ENCODE data around the gene NLGN3. TPM values are rescaled to one million over a fixed set of nuclear protein-coding genes. Genes with fewer than 3 reads are reported as not detected.
A peak's percentile ranks its signal among the peaks of the same experiment; 100 is the strongest.

Gene NLGN3
- total RNA-seq, 6 donors from 2014 or later: 0.20 to 1.0 (median 0.61) TPM; not detected in 1

DNA sequence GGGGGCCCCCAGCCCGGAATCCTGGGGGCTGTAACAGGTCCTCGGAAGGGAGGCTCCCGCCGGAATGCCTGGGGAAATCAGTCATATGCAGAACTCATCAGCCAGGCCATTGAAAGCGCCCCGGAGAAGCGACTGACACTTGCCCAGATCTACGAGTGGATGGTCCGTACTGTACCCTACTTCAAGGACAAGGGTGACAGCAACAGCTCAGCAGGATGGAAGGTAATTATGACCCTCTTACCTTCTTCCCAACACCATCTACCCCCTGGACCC, 47.9 kb upstream of the NLGN3 start:
- ATAC-seq (ENCODE audit: low FRiP score in 2 of 2) (no peak), DNase-seq (no peak)
- TF ChIP-seq POLR2AphosphoS5 (IDR thresholded peaks at IDR 0.05) (no peak), EP300 (IDR thresholded peaks at IDR 0.05) (no peak), CTCF (IDR thresholded peaks at IDR 0.05) (no peak), POLR2A (IDR thresholded peaks at IDR 0.05) (no peak)
- Histone ChIP-seq H3K36me3 (no peaks in the 10 kb centered on the region), H3K27me3 (no peaks in the 10 kb centered on the region), H3K4me1 (peaks cover 3 to 13% (median 7%) of the 10 kb centered on the region in 4 donors), H3K9me3 (no peaks in the 10 kb centered on the region), H3K27ac (peak overlapping the region in 3 of 4 donors; percentile 17 to 88 (median 85)), H3K4me3 (peak overlapping the region; percentile 2 to 67 (median 54))
- WGBS, 2 donors: 36% methylated on average over 8 of the region's 9 CpGs; no CpG with 5 or more reads in 1 of the 2 donors

DNA sequence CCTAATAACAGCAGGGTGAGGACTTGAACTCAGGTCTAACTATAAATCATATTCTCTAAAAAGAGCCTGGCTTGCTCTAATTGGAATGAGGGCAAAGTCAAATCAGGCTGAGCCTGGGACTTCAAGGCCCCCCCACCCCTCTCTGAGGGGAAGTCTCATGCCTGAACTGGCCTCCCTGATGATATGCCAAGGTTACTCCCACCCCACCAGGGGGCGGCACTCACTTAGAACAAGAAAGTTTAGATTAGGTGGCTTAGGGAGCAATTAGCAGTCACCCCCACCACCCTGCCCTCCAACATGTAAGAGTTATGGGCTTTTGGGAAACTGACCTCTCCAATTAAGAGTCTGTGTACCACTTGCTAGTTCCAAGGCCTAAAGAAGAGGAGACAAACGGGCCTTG, 46.3 kb upstream of the NLGN3 start:
- H3K9me3 ChIP-seq: no peaks in the 10 kb centered on the region
- no peaks in the 10 kb centered on the region for H3K27me3 ChIP-seq
- WGBS, 2 donors: 26 to 33% methylated on average over 1 to 2 of the region's 2 CpGs
- H3K4me1 ChIP-seq: peaks cover 7 to 14% (median 9%) of the 10 kb centered on the region in 4 donors
- no peak overlapping the region for H3K27ac ChIP-seq
- H3K4me3 ChIP-seq: no peak overlapping the region
- DNase-seq (peak in 1 of 2 donors; percentile 70), ATAC-seq (ENCODE audit: low FRiP score in 2 of 2) (peak in 1 of 2 donors; percentile 51)
- TF ChIP-seq CTCF (IDR thresholded peaks at IDR 0.05) (peak; percentile 24 to 54 (median 48)), POLR2AphosphoS5 (IDR thresholded peaks at IDR 0.05) (no peak), POLR2A (IDR thresholded peaks at IDR 0.05) (no peak)
- H3K36me3 ChIP-seq: no peaks in the 10 kb centered on the region

- Histone ChIP-seq H3K4me3 (no peak overlapping the region), H3K36me3 (no peaks in the 10 kb centered on the region), H3K27me3 (no peaks in the 10 kb centered on the region), H3K4me1 (peaks cover 8 to 19% (median 14%) of the 10 kb centered on the region in 4 donors), H3K9me3 (no peaks in the 10 kb centered on the region), H3K27ac (no peak overlapping the region)
- WGBS, 2 donors: 65 to 70% methylated on average over 5 of the region's 5 CpGs
- ATAC-seq (ENCODE audit: low FRiP score in 2 of 2) (no peak), DNase-seq (no peak)
- TF ChIP-seq POLR2AphosphoS5 (IDR thresholded peaks at IDR 0.05) (no peak), CTCF (IDR thresholded peaks at IDR 0.05) (no peak), EP300 (IDR thresholded peaks at IDR 0.05) (no peak), POLR2A (IDR thresholded peaks at IDR 0.05) (no peak)
These were observed 45.6 kb upstream of the NLGN3 start for GRCh38 chrX:71098951-71099506.

- no peak for ATAC-seq (ENCODE audit: low FRiP score in 2 of 2)
- no peaks in the 10 kb centered on the region for H3K9me3 ChIP-seq
- no peak overlapping the region for H3K27ac ChIP-seq
- no peak for DNase-seq
- no peak overlapping the region for H3K4me3 ChIP-seq
- TF ChIP-seq POLR2A (IDR thresholded peaks at IDR 0.05) (no peak), POLR2AphosphoS5 (IDR thresholded peaks at IDR 0.05) (no peak), EP300 (IDR thresholded peaks at IDR 0.05) (no peak), CTCF (IDR thresholded peaks at IDR 0.05) (no peak)
- H3K36me3 ChIP-seq: no peaks in the 10 kb centered on the region
- 66 to 91% methylated on average over 3 of the region's 4 CpGs for WGBS, 2 donors
- no peaks in the 10 kb centered on the region for H3K27me3 ChIP-seq
- peaks cover 12 to 19% (median 17%) of the 10 kb centered on the region in 4 donors for H3K4me1 ChIP-seq
These were observed 44.9 kb upstream of the NLGN3 start for GRCh38 chrX:71099736-71100135.
